Mesodermal cell (in vitro differentiated cells): ENCODE data around the gene PPP2R2C.

ENCODE experiments used
- H3K27ac ChIP-seq: 2 replicates; pipeline ENCODE4 v1.7.0; 2013; ENCODE audit warnings: mild to moderate bottlenecking, low read depth, low read length, moderate library complexity; ENCODE audit not compliant: severe bottlenecking
- H3K36me3 ChIP-seq: 2 replicates; pipeline ENCODE4 v1.7.1; 2013; ENCODE audit warnings: mild to moderate bottlenecking, low read length, moderate library complexity; ENCODE audit not compliant: control insufficient read depth, insufficient read depth
- H3K4me1 ChIP-seq: one replicate; pipeline ENCODE4 v1.7.1; 2013; ENCODE audit warnings: mild to moderate bottlenecking, low read length; ENCODE audit not compliant: insufficient read depth, control insufficient read depth, poor library complexity, severe bottlenecking
- H3K4me3 ChIP-seq: 2 replicates; pipeline ENCODE4 v1.7.0; 2013; ENCODE audit warnings: low read length, control low read depth, mild to moderate bottlenecking; ENCODE audit not compliant: insufficient read depth, poor library complexity, severe bottlenecking; ENCODE audit errors: extremely low read depth
- H3K9me3 ChIP-seq: 2 replicates; pipeline ENCODE4 v1.7.1; 2013; ENCODE audit warnings: mild to moderate bottlenecking, low read length, moderate library complexity; ENCODE audit not compliant: control insufficient read depth
- WGBS, 2 experiments: methylation state at CpG; one replicate each; pipeline ENCODE4 v1.1.5; 2013; ENCODE audit warnings: missing lambda C conversion rate in 2 of 2; ENCODE audit not compliant: insufficient coverage in 2 of 2; 5-methylcytosine and 5-hydroxymethylcytosine counted together

Gene PPP2R2C

DNA sequence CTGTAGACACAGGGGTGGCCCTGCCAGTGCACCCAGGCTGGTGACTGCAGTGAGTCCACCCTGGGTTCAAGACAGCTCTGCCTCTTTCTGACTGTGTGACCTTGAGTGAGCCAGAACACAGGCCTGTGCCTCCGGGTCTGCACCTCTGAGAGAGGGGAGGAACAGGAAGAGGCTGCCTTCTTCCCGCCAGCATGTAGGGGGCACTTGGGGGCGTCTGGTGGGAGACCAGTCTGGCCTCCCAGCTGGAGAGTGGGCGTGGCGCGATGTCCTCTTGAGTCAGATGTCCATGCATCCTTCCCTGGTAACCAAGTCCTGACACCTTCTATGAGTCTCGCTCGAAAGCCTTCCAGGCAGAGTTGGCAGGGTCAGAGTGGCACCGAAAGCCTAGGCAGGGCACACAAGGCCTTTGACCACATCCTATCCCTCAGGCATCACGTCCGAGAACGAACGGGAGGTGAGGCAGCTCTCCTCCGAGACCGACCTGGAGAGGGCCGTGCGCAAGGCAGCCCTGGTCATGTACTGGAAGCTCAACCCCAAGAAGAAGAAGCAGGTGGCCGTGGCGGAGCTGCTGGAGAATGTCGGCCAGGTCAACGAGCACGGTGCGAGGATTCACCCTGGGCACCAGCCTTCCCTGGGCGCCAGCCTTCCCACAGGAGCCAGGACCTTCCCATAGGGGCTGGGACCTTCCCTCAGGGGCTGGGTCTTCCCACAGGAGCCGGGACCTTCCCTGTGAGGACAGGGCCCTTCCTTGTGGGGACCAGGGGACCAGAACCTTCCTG, 181.5 kb downstream of the PPP2R2C start:
- WGBS, 2 experiments: 90 to 91% methylated on average over 23 to 24 of the region's 25 CpGs
- Histone ChIP-seq H3K4me1 (no peaks in the 10 kb centered on the region), H3K36me3 (peaks cover 55% of the 10 kb centered on the region), H3K4me3 (no peak overlapping the region), H3K9me3 (no peaks in the 10 kb centered on the region), H3K27ac (no peak overlapping the region)

DNA sequence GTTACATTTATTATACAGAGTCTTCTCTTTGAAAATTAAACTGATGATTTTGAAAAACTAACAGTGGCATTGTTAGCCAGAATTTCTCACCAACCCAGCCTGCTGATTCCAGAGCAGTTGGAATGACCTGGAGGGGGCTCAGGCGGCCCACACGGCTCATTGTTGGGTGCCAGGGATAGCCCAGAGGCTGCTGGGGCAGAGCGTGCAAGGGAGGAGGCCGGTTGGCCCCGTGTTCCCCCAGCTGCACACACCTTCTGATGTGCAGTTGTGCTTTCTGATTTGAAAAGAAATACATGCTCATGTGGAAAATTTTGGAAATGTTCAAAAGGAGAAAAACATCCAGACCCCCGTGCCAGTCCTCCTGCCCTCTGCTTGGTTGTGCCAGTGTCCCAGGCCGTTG, 182.2 kb downstream of the PPP2R2C start:
- Histone ChIP-seq H3K9me3 (no peaks in the 10 kb centered on the region), H3K27ac (no peak overlapping the region), H3K4me1 (no peaks in the 10 kb centered on the region), H3K4me3 (no peak overlapping the region), H3K36me3 (peaks cover 54% of the 10 kb centered on the region)
- WGBS, 2 experiments: 93 to 100% methylated on average over 4 to 6 of the region's 7 CpGs

DNA sequence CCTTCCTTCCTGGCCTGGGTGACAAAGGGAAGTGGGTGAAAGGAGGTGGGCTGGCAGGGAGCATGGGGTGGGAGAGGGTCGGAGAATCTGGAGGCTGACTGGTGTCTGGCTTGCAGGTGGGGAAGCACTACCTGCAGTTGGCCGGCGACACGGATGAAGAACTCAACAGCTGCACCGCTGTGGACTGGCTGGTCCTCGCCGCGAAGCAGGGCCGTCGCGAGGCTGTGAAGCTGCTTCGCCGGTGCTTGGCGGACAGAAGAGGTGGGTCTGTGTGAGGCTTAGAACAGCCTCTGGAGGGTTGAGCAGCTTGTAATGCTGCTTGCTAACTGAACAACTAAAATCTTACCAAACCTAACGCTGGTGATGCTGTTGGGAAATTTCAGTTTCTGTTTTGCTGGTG, 183.5 kb downstream of the PPP2R2C start:
- 97% methylated on average over 14 of the region's 15 CpGs for WGBS, 2 experiments
- no peaks in the 10 kb centered on the region for H3K4me1 ChIP-seq
- no peaks in the 10 kb centered on the region for H3K9me3 ChIP-seq
- H3K27ac ChIP-seq: no peak overlapping the region
- H3K36me3 ChIP-seq: peaks cover 51% of the 10 kb centered on the region
- H3K4me3 ChIP-seq: no peak overlapping the region

DNA sequence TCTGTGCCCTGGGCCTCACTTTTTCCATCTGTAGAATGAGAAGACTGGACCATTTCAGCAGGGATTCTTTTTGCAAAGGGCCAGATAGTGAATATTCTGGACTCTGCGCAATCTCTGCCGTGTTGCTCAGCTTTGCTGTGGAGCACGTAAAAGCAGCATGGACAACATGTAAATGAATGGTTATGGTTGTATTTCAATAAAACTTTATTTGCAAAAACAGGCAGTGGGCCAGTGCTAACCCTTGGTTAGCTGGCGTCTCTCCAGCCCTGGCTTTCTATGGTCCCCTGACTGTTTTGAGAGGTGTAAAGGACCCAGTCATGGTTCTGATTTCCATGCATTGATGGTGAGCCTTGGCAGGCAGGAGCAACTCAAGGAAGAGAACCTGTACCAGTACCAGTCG, 184.1 kb downstream of the PPP2R2C start:
- Histone ChIP-seq H3K36me3 (peaks cover 51% of the 10 kb centered on the region), H3K4me3 (no peak overlapping the region), H3K9me3 (no peaks in the 10 kb centered on the region), H3K27ac (no peak overlapping the region), H3K4me1 (no peaks in the 10 kb centered on the region)
- 94 to 98% methylated on average over 5 of the region's 5 CpGs for WGBS, 2 experiments

DNA sequence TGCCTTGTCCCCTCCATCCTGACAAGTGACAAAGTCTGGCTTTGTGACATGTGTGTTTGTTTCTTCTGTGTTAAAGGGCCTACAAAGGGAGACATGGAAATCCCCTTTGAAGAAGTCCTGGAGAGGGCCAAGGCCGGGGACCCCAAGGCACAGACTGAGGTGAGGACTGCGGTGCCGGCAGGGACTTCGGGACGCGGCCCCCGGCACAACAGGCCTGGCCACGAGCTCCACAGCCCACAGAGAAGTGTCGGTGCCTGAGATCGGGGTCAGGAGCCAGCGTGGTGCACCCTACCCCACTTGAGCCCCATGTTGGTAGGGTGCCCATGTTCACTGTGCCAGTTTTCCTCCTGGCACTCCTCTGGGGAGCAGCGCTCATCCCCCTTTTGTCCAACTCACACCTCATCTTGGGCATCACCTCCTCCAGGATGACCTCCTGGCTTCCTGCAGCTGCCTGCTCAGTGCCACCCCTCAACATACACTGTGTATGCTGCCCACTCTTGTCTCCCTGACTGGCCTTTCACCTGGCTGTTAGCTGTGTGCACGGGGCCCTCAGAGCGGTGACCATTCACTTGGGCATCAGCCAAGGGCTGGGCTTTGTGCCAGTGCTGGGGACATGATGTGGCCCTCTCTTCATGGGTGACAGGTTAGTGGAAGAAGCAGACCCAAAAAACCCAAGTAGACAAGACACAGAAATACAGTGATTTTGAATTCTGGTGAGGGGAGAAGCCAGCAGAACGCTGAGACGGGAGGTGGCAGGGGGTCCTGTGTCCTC, 185.2 kb downstream of the PPP2R2C start:
- Histone ChIP-seq H3K36me3 (peaks cover 54% of the 10 kb centered on the region), H3K4me3 (no peak overlapping the region), H3K4me1 (no peaks in the 10 kb centered on the region), H3K9me3 (no peaks in the 10 kb centered on the region), H3K27ac (no peak overlapping the region)
- WGBS, 2 experiments: 93 to 95% methylated on average over 14 to 16 of the region's 16 CpGs

DNA sequence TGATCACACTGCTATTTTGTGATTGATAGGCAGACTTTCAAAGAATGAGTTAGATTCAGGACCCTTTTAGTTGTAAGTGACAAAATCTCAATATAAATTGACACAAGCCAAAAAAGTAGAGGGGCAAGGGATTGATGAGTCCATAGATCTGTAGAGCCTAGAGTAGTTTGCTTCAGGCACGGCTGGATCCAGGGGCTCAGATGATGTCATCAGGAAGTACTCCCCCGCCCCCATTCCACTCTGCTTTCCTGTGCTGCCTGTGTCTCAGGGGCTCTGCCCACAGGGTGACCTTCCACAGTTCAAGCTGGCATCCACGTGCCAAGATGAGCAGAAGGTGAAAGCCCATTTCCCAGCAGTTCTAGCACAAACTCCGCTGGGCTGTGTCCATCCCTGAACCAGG, 189.1 kb downstream of the PPP2R2C start:
- Histone ChIP-seq H3K4me3 (no peak overlapping the region), H3K9me3 (no peaks in the 10 kb centered on the region), H3K36me3 (peaks cover 35% of the 10 kb centered on the region), H3K27ac (no peak overlapping the region), H3K4me1 (peaks cover 2% of the 10 kb centered on the region)
- 90 to 100% methylated on average over 4 of the region's 4 CpGs for WGBS, 2 experiments

DNA sequence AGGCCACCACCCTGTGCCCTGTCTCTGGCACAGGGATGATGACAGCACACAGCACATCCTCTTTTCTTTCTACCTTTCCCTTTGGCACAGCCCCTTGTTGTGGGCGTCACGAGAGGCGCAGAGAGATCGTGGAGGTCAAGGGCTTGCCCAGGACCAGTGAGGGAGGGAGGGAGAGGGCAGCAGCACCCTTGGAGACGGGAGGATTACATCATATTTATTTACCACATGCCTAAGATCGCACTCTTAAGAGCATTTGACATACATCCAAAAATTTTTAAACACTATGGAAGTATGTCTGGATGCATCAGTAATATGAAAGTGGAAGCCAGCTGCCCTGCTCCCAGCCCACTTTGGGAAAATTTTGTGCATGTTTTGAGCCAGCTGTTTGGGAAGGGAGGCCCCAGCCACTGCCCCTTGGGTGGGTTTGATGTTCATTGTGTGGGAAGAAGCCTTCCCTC, 190.1 kb downstream of the PPP2R2C start:
- H3K27ac ChIP-seq: no peak overlapping the region
- peaks cover 38% of the 10 kb centered on the region for H3K36me3 ChIP-seq
- WGBS, 2 experiments: no CpG with 5 or more reads among the region's 6 CpGs

DNA sequence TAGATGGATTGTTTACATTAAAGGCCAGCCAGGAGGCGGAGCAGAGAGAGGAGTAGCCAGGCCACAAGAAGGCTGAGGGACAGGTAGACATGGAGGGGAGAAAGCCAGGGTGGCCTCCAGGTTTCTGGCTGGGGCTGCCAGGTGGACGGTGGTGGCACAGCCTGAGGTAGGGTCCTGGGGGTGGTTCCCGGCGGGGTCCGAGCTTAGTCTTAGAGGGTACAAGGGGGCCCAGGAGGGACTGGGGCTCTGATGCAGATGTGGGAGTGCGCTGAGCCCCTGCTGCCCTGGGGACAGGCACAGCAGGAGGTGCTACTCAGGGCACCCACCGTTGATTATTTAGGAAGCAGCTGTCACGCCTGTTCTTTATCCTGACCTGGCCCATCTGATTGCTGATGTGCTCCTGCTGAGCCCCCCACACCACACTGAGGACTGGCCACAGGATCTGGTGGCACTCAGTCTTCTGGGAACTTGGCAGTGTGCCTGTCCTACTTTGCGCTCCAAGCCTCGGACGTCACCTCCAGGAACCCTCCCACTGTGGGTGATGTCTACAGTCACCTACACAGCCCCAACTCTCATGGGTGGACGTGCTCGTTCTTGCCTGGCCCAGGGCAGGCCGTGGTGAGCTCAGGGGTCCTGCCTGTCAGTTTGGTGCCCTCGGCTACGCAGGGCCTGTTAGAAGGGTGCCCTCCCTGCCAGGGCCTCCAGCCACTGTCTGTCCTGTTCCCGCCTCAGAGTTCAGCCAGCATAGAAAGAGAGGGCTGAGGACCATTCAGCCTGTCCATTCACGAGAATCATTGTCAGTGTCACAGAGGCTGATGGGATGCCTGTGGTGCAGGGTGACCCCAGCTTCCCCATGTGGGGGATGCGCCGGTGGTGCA, 190.7 kb downstream of the PPP2R2C start:
- Histone ChIP-seq H3K27ac (no peak overlapping the region), H3K4me3 (no peak overlapping the region), H3K4me1 (peaks cover 2% of the 10 kb centered on the region), H3K9me3 (no peaks in the 10 kb centered on the region), H3K36me3 (peaks cover 31% of the 10 kb centered on the region)
- WGBS, 2 experiments: 94% methylated on average over 18 to 20 of the region's 20 CpGs

More for the DNA sequence above, 190.1 kb downstream of the PPP2R2C start:
- no peaks in the 10 kb centered on the region for H3K9me3 ChIP-seq
- H3K4me1 ChIP-seq: peaks cover 2% of the 10 kb centered on the region
- H3K4me3 ChIP-seq: no peak overlapping the region

DNA sequence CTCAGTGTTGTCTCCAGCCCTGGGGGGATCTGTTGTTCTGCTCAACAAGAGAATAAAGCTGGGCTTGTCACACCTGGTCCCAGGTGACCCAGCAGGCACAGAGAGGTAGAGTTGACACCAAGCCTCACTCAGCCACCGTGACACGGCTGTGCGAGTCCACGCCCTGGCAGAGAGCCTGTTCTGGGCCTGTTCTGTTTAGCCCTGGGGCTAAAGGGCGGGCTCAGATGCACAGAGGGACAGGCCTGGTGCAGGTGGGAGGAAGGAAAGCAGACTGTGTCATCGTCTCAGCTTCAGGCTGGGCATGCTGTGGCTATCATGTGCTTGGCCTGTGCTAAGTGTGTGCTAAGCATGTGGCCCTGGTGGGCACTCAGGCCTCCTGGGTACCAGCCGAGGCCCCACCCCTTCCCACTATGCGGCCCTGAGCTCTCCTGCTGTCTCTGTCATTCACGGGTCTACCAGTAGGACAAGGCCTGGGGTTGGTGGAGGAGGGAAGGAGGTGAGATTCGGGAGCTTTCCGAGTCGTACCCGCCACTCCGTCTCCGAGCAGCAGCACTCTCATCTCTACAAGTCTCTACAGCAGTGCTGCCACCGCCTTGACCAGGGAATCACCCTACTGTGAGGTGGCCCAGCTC, 191.9 kb downstream of the PPP2R2C start:
- H3K4me3 ChIP-seq: no peak overlapping the region
- H3K27ac ChIP-seq: no peak overlapping the region
- H3K9me3 ChIP-seq: no peaks in the 10 kb centered on the region
- WGBS, 2 experiments: 93 to 95% methylated on average over 8 to 11 of the region's 16 CpGs
- peaks cover 2% of the 10 kb centered on the region for H3K4me1 ChIP-seq
- H3K36me3 ChIP-seq: peaks cover 21% of the 10 kb centered on the region
